ENCODE results near the gene RHOXF2B. TPM values are rescaled to one million over a fixed set of nuclear protein-coding genes. Genes with fewer than 3 reads are reported as not detected.
"Not testable (repeated sequence)": the region's sequence is repeated elsewhere in the genome, so short reads cannot be mapped to it uniquely, and the experiment has no call there.

The RHOXF2B gene
- total and polyA plus RNA-seq, 2 donors (not counting 3 experiments of a cell fraction or from before 2014, with no cell fraction given) = not detected

- H3K36me3 ChIP-seq (ENCODE audit: control insufficient read depth in 2 of 2, extremely low read depth in 1 of 2, insufficient read depth in 2 of 2, low read length in 2 of 2); H4K20me1 ChIP-seq (replicated peaks; ENCODE audit: control insufficient read depth, extremely low read depth, insufficient read depth, low read length); H3K27ac ChIP-seq (ENCODE audit: insufficient read depth, low read depth, low read length); BruUV-seq (replicated peaks); H3K9me1 ChIP-seq (replicated peaks; ENCODE audit: control insufficient read depth, extremely low read depth, insufficient read depth, low read length); CTCF ChIA-PET; dilution Hi-C loops (cut with MboI; ENCODE audit: extremely low pct_ligation_motif_present, low sequenced_read_pairs); H3K4me1 ChIP-seq (ENCODE audit: control insufficient read depth, extremely low read depth, insufficient read depth, low read length); H2AFZ ChIP-seq (ENCODE audit: low read depth, low read length); H3K9ac ChIP-seq (replicated peaks; ENCODE audit: extremely low read depth, insufficient read depth, low read length); H3K27me3 ChIP-seq (ENCODE audit: control insufficient read depth in 2 of 2, insufficient read depth in 2 of 2, low read length in 2 of 2); H3K9me3 ChIP-seq (replicated peaks; ENCODE audit: control insufficient read depth, insufficient read depth, low read length); H3K4me2 ChIP-seq (ENCODE audit: insufficient read depth, low read length); H3K79me2 ChIP-seq (ENCODE audit: control insufficient read depth, insufficient read depth, low read length); H3K4me3 ChIP-seq (replicated peaks in 1 of 3; ENCODE audit: insufficient read depth in 1 of 3, low read depth in 1 of 3, low read length in 3 of 3); DNase-seq (ENCODE audit: low read depth, low spot score); POLR2A ChIA-PET; intact Hi-C loops (cut with micrococcal nuclease): not testable (repeated sequence)
- peak; percentile 96 for FAIRE-seq
Observed at GRCh38 chrX:120085553-120086185, 8.2 kb upstream of the RHOXF2B start.

- H3K4me3 ChIP-seq (replicated peaks in 1 of 3; ENCODE audit: insufficient read depth in 1 of 3, low read depth in 1 of 3, low read length in 3 of 3); H4K20me1 ChIP-seq (replicated peaks; ENCODE audit: control insufficient read depth, extremely low read depth, insufficient read depth, low read length); H3K27me3 ChIP-seq (ENCODE audit: control insufficient read depth in 2 of 2, insufficient read depth in 2 of 2, low read length in 2 of 2); POLR2A ChIA-PET; H3K36me3 ChIP-seq (ENCODE audit: control insufficient read depth in 2 of 2, extremely low read depth in 1 of 2, insufficient read depth in 2 of 2, low read length in 2 of 2); H3K9me3 ChIP-seq (replicated peaks; ENCODE audit: control insufficient read depth, insufficient read depth, low read length); DNase-seq (ENCODE audit: low read depth, low spot score); H2AFZ ChIP-seq (ENCODE audit: low read depth, low read length); BruUV-seq (replicated peaks); H3K4me1 ChIP-seq (ENCODE audit: control insufficient read depth, extremely low read depth, insufficient read depth, low read length); FAIRE-seq; H3K27ac ChIP-seq (ENCODE audit: insufficient read depth, low read depth, low read length); H3K79me2 ChIP-seq (ENCODE audit: control insufficient read depth, insufficient read depth, low read length); H3K9ac ChIP-seq (replicated peaks; ENCODE audit: extremely low read depth, insufficient read depth, low read length); H3K9me1 ChIP-seq (replicated peaks; ENCODE audit: control insufficient read depth, extremely low read depth, insufficient read depth, low read length); dilution Hi-C loops (cut with MboI; ENCODE audit: extremely low pct_ligation_motif_present, low sequenced_read_pairs); intact Hi-C loops (cut with micrococcal nuclease); H3K4me2 ChIP-seq (ENCODE audit: insufficient read depth, low read length); CTCF ChIA-PET: not testable (repeated sequence)
Observed at GRCh38 chrX:120066169-120066568, 11.3 kb downstream of the RHOXF2B start.

GRCh38 chrX:120042712-120043111, 34.8 kb downstream of the RHOXF2B start:
- H3K36me3 ChIP-seq (ENCODE audit: control insufficient read depth in 2 of 2, extremely low read depth in 1 of 2, insufficient read depth in 2 of 2, low read length in 2 of 2); H3K27me3 ChIP-seq (ENCODE audit: control insufficient read depth in 2 of 2, insufficient read depth in 2 of 2, low read length in 2 of 2); dilution Hi-C loops (cut with MboI; ENCODE audit: extremely low pct_ligation_motif_present, low sequenced_read_pairs); H3K9me3 ChIP-seq (replicated peaks; ENCODE audit: control insufficient read depth, insufficient read depth, low read length); BruUV-seq (replicated peaks); intact Hi-C loops (cut with micrococcal nuclease); H3K4me3 ChIP-seq (replicated peaks in 1 of 3; ENCODE audit: insufficient read depth in 1 of 3, low read depth in 1 of 3, low read length in 3 of 3); H3K4me1 ChIP-seq (ENCODE audit: control insufficient read depth, extremely low read depth, insufficient read depth, low read length); CTCF ChIA-PET; H3K9ac ChIP-seq (replicated peaks; ENCODE audit: extremely low read depth, insufficient read depth, low read length); H2AFZ ChIP-seq (ENCODE audit: low read depth, low read length); H3K79me2 ChIP-seq (ENCODE audit: control insufficient read depth, insufficient read depth, low read length); POLR2A ChIA-PET; H3K4me2 ChIP-seq (ENCODE audit: insufficient read depth, low read length); H3K27ac ChIP-seq (ENCODE audit: insufficient read depth, low read depth, low read length); H3K9me1 ChIP-seq (replicated peaks; ENCODE audit: control insufficient read depth, extremely low read depth, insufficient read depth, low read length); DNase-seq (ENCODE audit: low read depth, low spot score); FAIRE-seq; H4K20me1 ChIP-seq (replicated peaks; ENCODE audit: control insufficient read depth, extremely low read depth, insufficient read depth, low read length): not testable (repeated sequence)

GRCh38 chrX:120042247-120042646, 35.2 kb downstream of the RHOXF2B start:
- H3K9me3 ChIP-seq (replicated peaks; ENCODE audit: control insufficient read depth, insufficient read depth, low read length); H3K27me3 ChIP-seq (ENCODE audit: control insufficient read depth in 2 of 2, insufficient read depth in 2 of 2, low read length in 2 of 2); FAIRE-seq; H3K9me1 ChIP-seq (replicated peaks; ENCODE audit: control insufficient read depth, extremely low read depth, insufficient read depth, low read length); DNase-seq (ENCODE audit: low read depth, low spot score); H3K27ac ChIP-seq (ENCODE audit: insufficient read depth, low read depth, low read length); dilution Hi-C loops (cut with MboI; ENCODE audit: extremely low pct_ligation_motif_present, low sequenced_read_pairs); H3K36me3 ChIP-seq (ENCODE audit: control insufficient read depth in 2 of 2, extremely low read depth in 1 of 2, insufficient read depth in 2 of 2, low read length in 2 of 2); intact Hi-C loops (cut with micrococcal nuclease); H3K4me1 ChIP-seq (ENCODE audit: control insufficient read depth, extremely low read depth, insufficient read depth, low read length); H3K4me3 ChIP-seq (replicated peaks in 1 of 3; ENCODE audit: insufficient read depth in 1 of 3, low read depth in 1 of 3, low read length in 3 of 3); H3K79me2 ChIP-seq (ENCODE audit: control insufficient read depth, insufficient read depth, low read length); H3K9ac ChIP-seq (replicated peaks; ENCODE audit: extremely low read depth, insufficient read depth, low read length); H4K20me1 ChIP-seq (replicated peaks; ENCODE audit: control insufficient read depth, extremely low read depth, insufficient read depth, low read length); H2AFZ ChIP-seq (ENCODE audit: low read depth, low read length); POLR2A ChIA-PET; BruUV-seq (replicated peaks); H3K4me2 ChIP-seq (ENCODE audit: insufficient read depth, low read length); CTCF ChIA-PET: not testable (repeated sequence)
